Measurements from ENCODE around the gene CSK.

The CSK gene

DNA sequence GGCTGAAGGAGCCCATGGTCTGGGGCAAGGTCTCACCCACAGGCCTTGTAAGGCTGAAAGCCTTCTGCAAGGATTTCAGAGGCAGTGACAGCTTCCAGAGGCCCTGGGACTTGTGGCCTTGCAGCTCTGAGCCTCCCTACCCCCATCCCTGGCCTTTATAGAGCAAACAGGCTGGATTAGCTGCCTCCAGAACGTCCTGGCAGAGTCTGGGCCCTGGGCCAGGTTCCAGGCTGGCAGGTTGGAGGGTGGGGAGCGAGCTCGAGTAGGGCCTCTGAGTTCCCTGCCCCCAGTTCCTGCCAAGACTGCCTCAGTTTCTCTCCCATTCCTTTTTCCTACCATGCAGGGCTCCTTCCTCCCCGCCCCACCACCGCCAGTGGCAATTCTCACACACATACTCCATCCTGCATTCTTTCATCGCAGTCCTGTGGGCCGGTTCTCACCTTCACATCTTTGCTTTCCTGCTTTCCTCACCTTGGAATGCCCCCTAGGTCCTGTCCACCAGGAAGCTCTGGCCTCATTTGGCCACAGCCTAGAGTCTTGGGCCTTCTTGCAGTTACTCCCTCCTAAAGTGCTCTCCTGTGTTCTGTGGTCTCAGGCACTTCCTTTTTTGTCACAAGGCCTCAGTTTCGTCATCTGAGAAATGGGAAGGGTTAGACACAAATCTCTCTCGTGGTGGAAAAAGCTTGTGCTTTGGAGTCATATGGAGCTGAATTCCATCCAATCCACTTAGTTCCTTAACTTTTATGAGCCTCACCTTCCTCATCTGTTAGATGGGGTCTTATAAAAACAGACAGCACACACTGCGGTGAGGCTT lies 33.4 kb downstream of the CSK start:
- H3K79me2 ChIP-seq (ENCODE audit: insufficient read depth, low read length), result no peaks in the 10 kb centered on the region
- H3K9me3 ChIP-seq (ENCODE audit: insufficient read depth, low read depth, low read length), result no peaks in the 10 kb centered on the region
- H3K4me1 ChIP-seq (ENCODE audit: insufficient read depth, low read length, poor library complexity, severe bottlenecking), result no peaks in the 10 kb centered on the region
- no peaks in the 10 kb centered on the region for H3F3A ChIP-seq (ENCODE audit: low read depth)
- no peaks in the 10 kb centered on the region for H3K27me3 ChIP-seq (ENCODE audit: insufficient read depth, low read length, poor library complexity, severe bottlenecking)
- no peak overlapping the region for H3K4me3 ChIP-seq (ENCODE audit: low read length, poor library complexity, severe bottlenecking)
- H2AFZ ChIP-seq (ENCODE audit: low read length), result no peak overlapping the region
- TF ChIP-seq EZH2phosphoT487 (IDR thresholded peaks at IDR 0.05; ENCODE audit: borderline replicate concordance), result no peak
- H3K36me3 ChIP-seq (ENCODE audit: insufficient read depth, low read length), result no peaks in the 10 kb centered on the region
- no peak overlapping the region for H3K4me2 ChIP-seq (ENCODE audit: low read depth, low read length, poor library complexity, severe bottlenecking)
- no peaks in the 10 kb centered on the region for H3K9me2 ChIP-seq (replicated peaks; ENCODE audit: low read depth, low read length)
- H3K9ac ChIP-seq (ENCODE audit: low read depth, low read length, poor library complexity, severe bottlenecking), result no peak overlapping the region
- H4K20me1 ChIP-seq (ENCODE audit: insufficient read depth, low read length, poor library complexity, severe bottlenecking), result no peaks in the 10 kb centered on the region

DNA sequence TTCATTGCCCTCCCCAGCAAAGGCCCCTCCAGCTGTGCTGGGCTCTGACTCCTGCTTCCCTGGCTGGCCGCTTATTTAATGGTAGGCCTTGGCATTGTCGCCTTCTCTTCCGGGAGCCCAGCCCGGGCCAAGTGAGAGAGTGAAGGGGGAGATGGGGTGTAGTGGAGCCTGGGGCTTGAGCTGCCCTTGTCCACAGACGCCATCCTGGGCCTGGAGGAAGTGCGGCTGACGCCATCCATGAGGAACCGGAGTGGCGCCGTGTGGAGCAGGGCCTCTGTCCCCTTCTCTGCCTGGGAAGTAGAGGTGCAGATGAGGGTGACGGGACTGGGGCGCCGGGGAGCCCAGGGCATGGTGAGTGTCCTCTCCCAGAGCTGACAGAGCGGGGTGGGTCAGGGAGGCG lies 34.1 kb downstream of the CSK start:
- no peak for TF ChIP-seq EZH2phosphoT487 (IDR thresholded peaks at IDR 0.05; ENCODE audit: borderline replicate concordance)
- TF ChIP-seq, protein P1, sequence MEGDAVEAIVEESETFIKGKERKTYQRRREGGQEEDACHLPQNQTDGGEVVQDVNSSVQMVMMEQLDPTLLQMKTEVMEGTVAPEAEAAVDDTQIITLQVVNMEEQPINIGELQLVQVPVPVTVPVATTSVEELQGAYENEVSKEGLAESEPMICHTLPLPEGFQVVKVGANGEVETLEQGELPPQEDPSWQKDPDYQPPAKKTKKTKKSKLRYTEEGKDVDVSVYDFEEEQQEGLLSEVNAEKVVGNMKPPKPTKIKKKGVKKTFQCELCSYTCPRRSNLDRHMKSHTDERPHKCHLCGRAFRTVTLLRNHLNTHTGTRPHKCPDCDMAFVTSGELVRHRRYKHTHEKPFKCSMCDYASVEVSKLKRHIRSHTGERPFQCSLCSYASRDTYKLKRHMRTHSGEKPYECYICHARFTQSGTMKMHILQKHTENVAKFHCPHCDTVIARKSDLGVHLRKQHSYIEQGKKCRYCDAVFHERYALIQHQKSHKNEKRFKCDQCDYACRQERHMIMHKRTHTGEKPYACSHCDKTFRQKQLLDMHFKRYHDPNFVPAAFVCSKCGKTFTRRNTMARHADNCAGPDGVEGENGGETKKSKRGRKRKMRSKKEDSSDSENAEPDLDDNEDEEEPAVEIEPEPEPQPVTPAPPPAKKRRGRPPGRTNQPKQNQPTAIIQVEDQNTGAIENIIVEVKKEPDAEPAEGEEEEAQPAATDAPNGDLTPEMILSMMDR (conservative IDR thresholded peaks at IDR 0.05; ENCODE audit: low read length), result no peak
- Histone ChIP-seq H3K9ac (ENCODE audit: low read depth, low read length, poor library complexity, severe bottlenecking) (no peak overlapping the region), H3K4me2 (ENCODE audit: low read depth, low read length, poor library complexity, severe bottlenecking) (no peak overlapping the region), H3K9me3 (ENCODE audit: insufficient read depth, low read depth, low read length) (no peaks in the 10 kb centered on the region), H3K4me1 (ENCODE audit: insufficient read depth, low read length, poor library complexity, severe bottlenecking) (no peaks in the 10 kb centered on the region), H3K27me3 (ENCODE audit: insufficient read depth, low read length, poor library complexity, severe bottlenecking) (no peaks in the 10 kb centered on the region), H3K4me3 (ENCODE audit: low read length, poor library complexity, severe bottlenecking) (no peak overlapping the region), H2AFZ (ENCODE audit: low read length) (no peak overlapping the region), H3K79me2 (ENCODE audit: insufficient read depth, low read length) (no peaks in the 10 kb centered on the region), H3F3A (ENCODE audit: low read depth) (no peaks in the 10 kb centered on the region), H3K36me3 (ENCODE audit: insufficient read depth, low read length) (no peaks in the 10 kb centered on the region), H4K20me1 (ENCODE audit: insufficient read depth, low read length, poor library complexity, severe bottlenecking) (no peaks in the 10 kb centered on the region), H3K9me2 (replicated peaks; ENCODE audit: low read depth, low read length) (no peaks in the 10 kb centered on the region)

DNA sequence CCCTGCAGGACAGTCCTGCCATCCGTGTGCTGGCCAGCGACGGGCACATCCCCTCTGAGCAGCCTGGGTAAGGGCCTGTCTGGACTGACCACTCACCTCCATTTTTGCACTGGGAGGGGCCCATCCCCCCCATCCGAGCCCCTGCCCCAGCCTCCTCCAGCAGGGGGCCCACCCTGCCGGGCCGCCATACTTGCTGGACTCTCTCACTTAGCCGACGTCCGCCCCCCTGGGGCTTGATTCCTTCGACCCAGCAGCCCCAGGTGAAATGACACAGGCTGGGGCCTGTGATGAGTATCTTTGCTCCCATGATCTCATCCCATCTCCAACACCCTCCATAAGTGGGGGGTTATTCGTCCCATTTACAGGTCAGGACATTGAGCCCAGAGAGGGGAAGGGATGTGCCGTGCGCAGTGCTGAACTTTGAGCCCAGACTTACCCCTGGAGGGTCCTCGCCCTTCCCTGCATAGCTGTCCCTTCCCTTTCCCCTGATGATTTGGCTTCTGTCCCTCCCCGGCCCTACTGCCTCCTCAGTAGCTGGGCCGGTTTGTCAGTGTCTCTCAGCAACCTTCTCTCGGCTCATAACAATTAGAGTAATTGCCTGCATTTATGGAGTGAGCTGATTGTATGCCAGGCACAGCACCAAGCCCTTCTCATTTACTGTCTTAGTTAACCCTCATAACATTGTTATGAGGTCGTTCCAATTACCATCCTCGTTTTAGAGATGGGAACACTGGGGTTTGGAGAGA lies 34.9 kb downstream of the CSK start:
- H2AFZ ChIP-seq (ENCODE audit: low read length), result no peak overlapping the region
- no peak overlapping the region for H3K4me2 ChIP-seq (ENCODE audit: low read depth, low read length, poor library complexity, severe bottlenecking)
- no peak overlapping the region for H3K9ac ChIP-seq (ENCODE audit: low read depth, low read length, poor library complexity, severe bottlenecking)
- H3K27me3 ChIP-seq (ENCODE audit: insufficient read depth, low read length, poor library complexity, severe bottlenecking), result no peaks in the 10 kb centered on the region
- no peaks in the 10 kb centered on the region for H3F3A ChIP-seq (ENCODE audit: low read depth)
- no peaks in the 10 kb centered on the region for H3K4me1 ChIP-seq (ENCODE audit: insufficient read depth, low read length, poor library complexity, severe bottlenecking)
- H3K9me2 ChIP-seq (replicated peaks; ENCODE audit: low read depth, low read length), result no peaks in the 10 kb centered on the region
- H4K20me1 ChIP-seq (ENCODE audit: insufficient read depth, low read length, poor library complexity, severe bottlenecking), result no peaks in the 10 kb centered on the region
- no peak overlapping the region for H3K4me3 ChIP-seq (ENCODE audit: low read length, poor library complexity, severe bottlenecking)
- H3K9me3 ChIP-seq (ENCODE audit: insufficient read depth, low read depth, low read length), result no peaks in the 10 kb centered on the region
- no peak for TF ChIP-seq EZH2phosphoT487 (IDR thresholded peaks at IDR 0.05; ENCODE audit: borderline replicate concordance)
- TF ChIP-seq, protein P1 (conservative IDR thresholded peaks at IDR 0.05; ENCODE audit: low read length), result no peak
- no peaks in the 10 kb centered on the region for H3K36me3 ChIP-seq (ENCODE audit: insufficient read depth, low read length)
- H3K79me2 ChIP-seq (ENCODE audit: insufficient read depth, low read length), result no peaks in the 10 kb centered on the region
